Measurements from ENCODE around the gene EFHD2.

The EFHD2 gene

GRCh38 chr1:15401391-15402055 is 8.2 kb upstream of the EFHD2 start:
- peaks cover 6% of the 10 kb centered on the region for H3K4me1 Mint-ChIP-seq
- peaks cover 16% of the 10 kb centered on the region for H3K27me3 Mint-ChIP-seq (ENCODE audit: low read depth, poor library complexity)
- TF ChIP-seq, protein P1, sequence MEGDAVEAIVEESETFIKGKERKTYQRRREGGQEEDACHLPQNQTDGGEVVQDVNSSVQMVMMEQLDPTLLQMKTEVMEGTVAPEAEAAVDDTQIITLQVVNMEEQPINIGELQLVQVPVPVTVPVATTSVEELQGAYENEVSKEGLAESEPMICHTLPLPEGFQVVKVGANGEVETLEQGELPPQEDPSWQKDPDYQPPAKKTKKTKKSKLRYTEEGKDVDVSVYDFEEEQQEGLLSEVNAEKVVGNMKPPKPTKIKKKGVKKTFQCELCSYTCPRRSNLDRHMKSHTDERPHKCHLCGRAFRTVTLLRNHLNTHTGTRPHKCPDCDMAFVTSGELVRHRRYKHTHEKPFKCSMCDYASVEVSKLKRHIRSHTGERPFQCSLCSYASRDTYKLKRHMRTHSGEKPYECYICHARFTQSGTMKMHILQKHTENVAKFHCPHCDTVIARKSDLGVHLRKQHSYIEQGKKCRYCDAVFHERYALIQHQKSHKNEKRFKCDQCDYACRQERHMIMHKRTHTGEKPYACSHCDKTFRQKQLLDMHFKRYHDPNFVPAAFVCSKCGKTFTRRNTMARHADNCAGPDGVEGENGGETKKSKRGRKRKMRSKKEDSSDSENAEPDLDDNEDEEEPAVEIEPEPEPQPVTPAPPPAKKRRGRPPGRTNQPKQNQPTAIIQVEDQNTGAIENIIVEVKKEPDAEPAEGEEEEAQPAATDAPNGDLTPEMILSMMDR (IDR thresholded peaks at IDR 0.05): no peak
- H3K36me3 Mint-ChIP-seq (ENCODE audit: low read depth): peaks cover 4% of the 10 kb centered on the region
- H3K4me3 Mint-ChIP-seq: no peak overlapping the region
- H3K9me3 Mint-ChIP-seq: peaks cover 16% of the 10 kb centered on the region
- DNase-seq: no peak
- H3K27ac Mint-ChIP-seq: no peak overlapping the region

DNA sequence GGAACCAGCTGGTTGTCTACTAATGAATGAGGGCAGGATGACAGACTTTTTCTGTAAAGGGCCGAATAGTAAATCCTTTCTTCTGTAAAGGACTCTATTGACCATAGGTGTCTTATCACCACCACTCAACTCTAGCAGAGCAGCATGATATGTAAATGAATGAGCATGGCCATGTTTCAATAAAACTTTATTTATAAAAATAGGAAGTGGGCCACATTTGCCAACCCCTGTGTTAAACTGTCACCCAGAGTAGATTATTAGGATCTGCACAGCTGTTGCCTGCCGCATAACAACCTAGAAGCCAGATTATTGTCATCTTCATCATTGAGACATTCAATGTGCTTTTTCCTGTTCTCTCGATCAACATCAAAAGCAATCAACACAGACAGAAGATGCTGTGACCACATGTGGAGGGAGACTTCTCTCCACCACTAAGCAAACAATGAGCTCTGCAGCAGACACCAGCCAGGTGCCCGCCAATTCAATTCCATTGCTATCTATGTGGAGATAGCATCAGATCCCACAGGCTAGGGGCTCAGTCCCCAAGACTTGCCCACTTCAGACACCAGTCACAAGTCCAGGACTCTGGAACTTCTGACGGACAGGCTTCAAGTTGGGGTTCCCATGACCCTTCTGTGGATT is 6.8 kb upstream of the EFHD2 start:
- peaks cover 16% of the 10 kb centered on the region for H3K9me3 Mint-ChIP-seq
- H3K27me3 Mint-ChIP-seq (ENCODE audit: low read depth, poor library complexity): peaks cover 20% of the 10 kb centered on the region
- no peak for DNase-seq
- TF ChIP-seq, protein P1 (IDR thresholded peaks at IDR 0.05): no peak
- peaks cover 4% of the 10 kb centered on the region for H3K36me3 Mint-ChIP-seq (ENCODE audit: low read depth)
- no peak overlapping the region for H3K4me3 Mint-ChIP-seq
- peaks cover 19% of the 10 kb centered on the region for H3K4me1 Mint-ChIP-seq
- no peak overlapping the region for H3K27ac Mint-ChIP-seq

GRCh38 chr1:15403962-15404580 is 5.6 kb upstream of the EFHD2 start:
- no peak for DNase-seq
- no peak overlapping the region for H3K27ac Mint-ChIP-seq
- TF ChIP-seq, protein P1 (IDR thresholded peaks at IDR 0.05): no peak
- peaks cover 10% of the 10 kb centered on the region for H3K9me3 Mint-ChIP-seq
- peaks cover 29% of the 10 kb centered on the region for H3K4me1 Mint-ChIP-seq
- H3K27me3 Mint-ChIP-seq (ENCODE audit: low read depth, poor library complexity): peaks cover 17% of the 10 kb centered on the region
- peaks cover 4% of the 10 kb centered on the region for H3K36me3 Mint-ChIP-seq (ENCODE audit: low read depth)
- H3K4me3 Mint-ChIP-seq: no peak overlapping the region

DNA sequence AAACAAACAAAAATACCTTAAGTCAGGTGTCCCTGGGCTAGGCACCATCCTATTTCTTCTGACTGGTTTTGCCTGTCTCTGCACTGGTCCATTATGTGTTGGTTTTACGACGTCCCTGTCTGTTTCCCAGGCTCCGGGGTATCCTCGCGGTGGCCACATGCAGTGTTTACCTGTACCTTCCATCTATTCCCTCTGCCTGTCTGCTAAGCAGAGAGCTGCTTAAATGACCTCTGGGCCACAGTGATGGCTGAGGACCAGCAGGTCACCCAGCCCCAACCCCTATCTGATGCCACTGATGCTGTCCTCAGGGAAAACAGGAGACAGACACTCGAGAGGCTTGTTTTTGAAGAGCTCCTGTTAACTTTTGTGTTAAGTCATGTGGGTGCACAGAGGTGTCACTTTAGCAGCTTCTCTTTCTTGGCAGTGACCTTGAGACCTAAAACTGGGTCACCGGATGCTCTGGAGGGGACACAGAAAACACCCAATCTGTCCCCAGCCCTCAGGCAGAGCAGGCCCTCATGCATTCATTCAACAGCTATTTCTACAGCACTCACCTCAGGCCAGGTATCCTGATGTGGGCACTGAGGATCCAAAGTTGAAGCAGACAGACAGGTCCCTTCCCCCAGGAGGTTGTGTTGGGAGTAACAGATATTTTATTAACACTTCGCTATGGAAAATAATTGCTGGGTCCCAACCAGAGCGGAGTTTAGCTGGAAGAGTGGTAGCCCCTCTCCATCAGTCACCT is 4.4 kb upstream of the EFHD2 start:
- Mint-ChIP-seq H3K4me1 (peaks cover 33% of the 10 kb centered on the region), H3K27ac (peak overlapping the region; percentile 81), H3K36me3 (ENCODE audit: low read depth) (no peaks in the 10 kb centered on the region), H3K4me3 (no peak overlapping the region), H3K27me3 (ENCODE audit: low read depth, poor library complexity) (peaks cover 17% of the 10 kb centered on the region), H3K9me3 (no peaks in the 10 kb centered on the region)
- no peak for DNase-seq
- TF ChIP-seq, protein P1 (IDR thresholded peaks at IDR 0.05): no peak

GRCh38 chr1:15406614-15407559 is 2.8 kb upstream of the EFHD2 start:
- Mint-ChIP-seq H3K9me3 (no peaks in the 10 kb centered on the region), H3K36me3 (ENCODE audit: low read depth) (no peaks in the 10 kb centered on the region), H3K4me1 (peaks cover 47% of the 10 kb centered on the region), H3K27me3 (ENCODE audit: low read depth, poor library complexity) (peaks cover 18% of the 10 kb centered on the region), H3K27ac (no peak overlapping the region), H3K4me3 (no peak overlapping the region)
- TF ChIP-seq, protein P1 (IDR thresholded peaks at IDR 0.05): no peak
- DNase-seq: no peak
